Loucy (cell line): Measurements from ENCODE around the gene DDX60.
A peak's percentile ranks its signal among the peaks of the same experiment; 100 is the strongest.

Source experiments
- H2AFZ ChIP-seq: fragments of 200-600 bp; sonication (generic); 2 replicates; pipeline ENCODE4 v1.6.0; 2016; ENCODE audit warnings: antibody characterized with exemption, mild to moderate bottlenecking, low read length, moderate library complexity
- H3F3A ChIP-seq: fragments of 200-600 bp; 2 replicates; pipeline ENCODE4 v1.6.0; 2016; ENCODE audit warnings: antibody characterized with exemption, low read depth, mild to moderate bottlenecking
- H3K27me3 ChIP-seq: fragments of 200-600 bp; sonication (generic); 2 replicates; pipeline ENCODE4 v1.6.1; 2014; ENCODE audit warnings: low read length, mild to moderate bottlenecking; ENCODE audit not compliant: insufficient read depth, poor library complexity, severe bottlenecking
- H3K36me3 ChIP-seq: fragments of 200-600 bp; sonication (generic); 2 replicates; pipeline ENCODE4 v1.6.1; 2016; ENCODE audit warnings: low read length; ENCODE audit not compliant: insufficient read depth
- H3K4me1 ChIP-seq: fragments of 200-600 bp; sonication (generic); 2 replicates; pipeline ENCODE4 v1.5.1; 2014; ENCODE audit warnings: low read length, mild to moderate bottlenecking; ENCODE audit not compliant: insufficient read depth, poor library complexity, severe bottlenecking
- H3K4me2 ChIP-seq: fragments of 200-600 bp; sonication (generic); 2 replicates; pipeline ENCODE4 v1.6.0; 2014; ENCODE audit warnings: antibody characterized with exemption, low read length, low read depth, mild to moderate bottlenecking; ENCODE audit not compliant: poor library complexity, severe bottlenecking
- H3K4me3 ChIP-seq: fragments of 200-600 bp; sonication (generic); 2 replicates; pipeline ENCODE4 v1.5.1; 2014; ENCODE audit warnings: low read length, mild to moderate bottlenecking, mixed read lengths; ENCODE audit not compliant: poor library complexity, severe bottlenecking
- H3K79me2 ChIP-seq: fragments of 200-600 bp; sonication (generic); 2 replicates; pipeline ENCODE4 v1.6.1; 2014; ENCODE audit warnings: low read length; ENCODE audit not compliant: insufficient read depth
- H3K9ac ChIP-seq: fragments of 200-600 bp; sonication (generic); 2 replicates; pipeline ENCODE4 v1.6.0; 2014; ENCODE audit warnings: mild to moderate bottlenecking, low read depth, low read length, moderate library complexity; ENCODE audit not compliant: poor library complexity, severe bottlenecking
- H3K9me2 ChIP-seq: fragments of 200-600 bp; sonication (generic); replicated peaks from 2 replicates; pipeline ENCODE4 v1.6.1; 2016; ENCODE audit warnings: low read depth, low read length, mixed read lengths
- H3K9me3 ChIP-seq: fragments of 200-600 bp; sonication (generic); 2 replicates; pipeline ENCODE4 v1.6.1; 2014; ENCODE audit warnings: mild to moderate bottlenecking, antibody characterized with exemption, low read length, low read depth; ENCODE audit not compliant: insufficient read depth
- H4K20me1 ChIP-seq: fragments of 200-600 bp; sonication (generic); 2 replicates; pipeline ENCODE4 v1.6.0; 2014; ENCODE audit warnings: antibody characterized with exemption, low read length, mild to moderate bottlenecking; ENCODE audit not compliant: insufficient read depth, poor library complexity, severe bottlenecking
- EZH2phosphoT487 ChIP-seq: fragments of 200-600 bp; IDR thresholded peaks from 2 replicates; pipeline ENCODE4 v1.6.1; 2018; ENCODE audit warnings: antibody characterized with exemption, mild to moderate bottlenecking, moderate library complexity, borderline replicate concordance
- TF ChIP-seq, protein P1 (sequence below): fragments of 200-600 bp; sonication (generic); conservative IDR thresholded peaks from 2 replicates; pipeline ENCODE4 v1.5.1; 2014; ENCODE audit warnings: mild to moderate bottlenecking, antibody characterized with exemption, low read length

The DDX60 gene

DNA sequence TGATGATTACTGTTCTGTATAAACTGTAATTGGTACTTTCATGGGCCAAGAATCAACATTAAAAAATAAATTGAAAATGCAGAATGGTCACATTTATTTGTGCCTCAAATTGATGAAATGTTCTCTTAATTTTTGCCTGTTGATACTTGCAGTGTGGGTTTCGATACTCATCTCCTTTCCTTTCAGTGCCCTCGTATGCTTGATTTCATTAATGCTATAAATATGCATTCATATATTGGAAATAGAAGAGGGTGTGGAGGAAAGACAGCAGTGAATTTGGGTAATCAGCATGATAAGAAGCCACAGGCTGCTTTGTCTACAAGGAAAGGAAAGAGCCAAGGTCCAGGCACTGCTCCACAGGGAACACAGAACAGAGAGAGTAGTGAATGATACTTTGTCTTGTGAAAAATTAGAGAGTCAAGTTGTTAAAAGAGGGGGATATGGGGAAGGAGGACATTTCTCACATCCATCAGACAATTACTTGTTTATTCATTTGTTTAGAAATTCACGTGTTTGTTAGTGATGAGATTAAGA is 1.0 kb upstream of the DDX60 start:
- Histone ChIP-seq H3K36me3 (no peaks in the 10 kb centered on the region), H3K9ac (no peak overlapping the region), H3K9me2 (no peaks in the 10 kb centered on the region), H3K4me2 (peak overlapping the region; percentile 80), H4K20me1 (no peaks in the 10 kb centered on the region), H3K4me3 (peak overlapping the region; percentile 85), H3K4me1 (peaks cover 16% of the 10 kb centered on the region), H2AFZ (peak overlapping the region; percentile 99; the same call in 1 of the 2 replicates), H3K79me2 (no peaks in the 10 kb centered on the region), H3K9me3 (no peaks in the 10 kb centered on the region), H3K27me3 (no peaks in the 10 kb centered on the region), H3F3A (no peaks in the 10 kb centered on the region)
- TF ChIP-seq, protein P1, sequence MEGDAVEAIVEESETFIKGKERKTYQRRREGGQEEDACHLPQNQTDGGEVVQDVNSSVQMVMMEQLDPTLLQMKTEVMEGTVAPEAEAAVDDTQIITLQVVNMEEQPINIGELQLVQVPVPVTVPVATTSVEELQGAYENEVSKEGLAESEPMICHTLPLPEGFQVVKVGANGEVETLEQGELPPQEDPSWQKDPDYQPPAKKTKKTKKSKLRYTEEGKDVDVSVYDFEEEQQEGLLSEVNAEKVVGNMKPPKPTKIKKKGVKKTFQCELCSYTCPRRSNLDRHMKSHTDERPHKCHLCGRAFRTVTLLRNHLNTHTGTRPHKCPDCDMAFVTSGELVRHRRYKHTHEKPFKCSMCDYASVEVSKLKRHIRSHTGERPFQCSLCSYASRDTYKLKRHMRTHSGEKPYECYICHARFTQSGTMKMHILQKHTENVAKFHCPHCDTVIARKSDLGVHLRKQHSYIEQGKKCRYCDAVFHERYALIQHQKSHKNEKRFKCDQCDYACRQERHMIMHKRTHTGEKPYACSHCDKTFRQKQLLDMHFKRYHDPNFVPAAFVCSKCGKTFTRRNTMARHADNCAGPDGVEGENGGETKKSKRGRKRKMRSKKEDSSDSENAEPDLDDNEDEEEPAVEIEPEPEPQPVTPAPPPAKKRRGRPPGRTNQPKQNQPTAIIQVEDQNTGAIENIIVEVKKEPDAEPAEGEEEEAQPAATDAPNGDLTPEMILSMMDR = no peak
- TF ChIP-seq EZH2phosphoT487 = no peak

DNA sequence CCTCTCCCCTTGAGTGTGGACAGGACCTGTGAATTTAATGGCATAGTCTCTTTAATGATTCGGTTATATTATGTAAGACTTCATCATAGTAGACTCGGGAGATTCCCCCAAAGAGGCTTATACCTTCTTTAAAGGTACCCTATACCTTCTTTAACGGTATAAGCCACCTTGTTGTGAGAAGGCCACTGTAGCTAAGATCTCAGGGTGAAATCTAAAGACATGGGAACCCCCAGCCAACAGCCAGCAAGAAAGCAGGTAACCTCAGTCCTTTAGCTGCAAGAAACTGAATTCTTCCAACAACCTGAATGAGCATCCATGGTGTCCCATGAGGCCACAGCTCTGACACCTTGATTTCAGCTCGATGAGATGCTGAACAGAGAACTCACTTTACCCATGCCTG is 931 bp downstream of the DDX60 start:
- H3K9me2 ChIP-seq = no peaks in the 10 kb centered on the region
- H3K4me1 ChIP-seq = peaks cover 16% of the 10 kb centered on the region
- H3K4me3 ChIP-seq = peak overlapping the region; percentile 85
- peak overlapping the region; percentile 93 for H3K9ac ChIP-seq
- H4K20me1 ChIP-seq = no peaks in the 10 kb centered on the region
- H2AFZ ChIP-seq = peak overlapping the region; percentile 99
- TF ChIP-seq, protein P1 = no peak
- no peak for TF ChIP-seq EZH2phosphoT487
- H3K4me2 ChIP-seq = peak overlapping the region; percentile 80
- no peaks in the 10 kb centered on the region for H3K79me2 ChIP-seq
- no peaks in the 10 kb centered on the region for H3K9me3 ChIP-seq
- no peaks in the 10 kb centered on the region for H3K27me3 ChIP-seq
- H3K36me3 ChIP-seq = no peaks in the 10 kb centered on the region
- H3F3A ChIP-seq = no peaks in the 10 kb centered on the region

DNA sequence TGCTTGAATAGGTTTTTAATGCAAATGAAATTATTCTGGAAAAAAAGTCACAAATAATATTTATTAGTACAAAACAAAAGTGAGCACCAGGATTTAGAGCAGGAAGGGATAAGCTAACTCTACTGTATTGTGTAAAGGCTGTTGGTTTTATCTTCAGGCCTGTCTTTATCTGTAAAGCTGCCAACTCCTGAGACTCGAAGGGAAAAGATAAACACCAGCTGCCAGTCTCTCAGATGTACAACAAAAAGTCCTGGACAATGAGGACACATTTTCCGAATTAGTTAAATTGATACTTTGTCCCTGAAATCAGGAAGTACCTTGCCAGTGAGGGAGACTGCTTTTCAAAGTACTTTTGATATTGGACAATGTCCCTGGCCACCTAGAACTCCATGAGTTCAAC is 8.8 kb downstream of the DDX60 start:
- no peak overlapping the region for H3K4me2 ChIP-seq
- H4K20me1 ChIP-seq = no peaks in the 10 kb centered on the region
- no peaks in the 10 kb centered on the region for H3K27me3 ChIP-seq
- no peaks in the 10 kb centered on the region for H3F3A ChIP-seq
- no peak overlapping the region for H3K9ac ChIP-seq
- no peak overlapping the region for H3K4me3 ChIP-seq
- H3K9me3 ChIP-seq = no peaks in the 10 kb centered on the region
- H3K9me2 ChIP-seq = no peaks in the 10 kb centered on the region
- H3K79me2 ChIP-seq = no peaks in the 10 kb centered on the region
- H3K36me3 ChIP-seq = no peaks in the 10 kb centered on the region
- no peaks in the 10 kb centered on the region for H3K4me1 ChIP-seq
- TF ChIP-seq, protein P1 = no peak
- no peak for TF ChIP-seq EZH2phosphoT487
- H2AFZ ChIP-seq = no peak overlapping the region
